GM23338 (cell line): ENCODE data around the gene KLHL25. TPM values are rescaled to one million over a fixed set of nuclear protein-coding genes. Genes with fewer than 3 reads are reported as not detected.
"Not testable (repeated sequence)": the region's sequence is repeated elsewhere in the genome, so short reads cannot be mapped to it uniquely, and the experiment has no call there.

Experiments used
- ATAC-seq: fragments of 200-7000 bp; cut with Tn5 transposase; 3 replicates; pipeline ENCODE4 v1.9.1; 2020
- DNase-seq: peaks from one replicate; pipeline ENCODE4 v3.0.0-alpha.2; 2015; ENCODE audit warnings: low spot score
- H2AFZ ChIP-seq: fragments of 200-600 bp; sonication (generic); 2 replicates; pipeline ENCODE4 v1.8.0; 2016; ENCODE audit warnings: antibody characterized with exemption, mild to moderate bottlenecking, moderate library complexity
- H3F3A ChIP-seq: fragments of 200-600 bp; sonication (generic); replicated peaks from 2 replicates; pipeline ENCODE4 v1.8.0; 2017; ENCODE audit warnings: antibody characterized with exemption, mixed run types, low read depth
- H3K27ac ChIP-seq: fragments of 200-600 bp; sonication (generic); 2 replicates; pipeline ENCODE4 v1.6.1; 2016; ENCODE audit warnings: low read depth
- H3K27me3 ChIP-seq: fragments of 200-600 bp; sonication (generic); 2 replicates; pipeline ENCODE4 v1.8.0; 2016; ENCODE audit warnings: mild to moderate bottlenecking, mixed run types, moderate library complexity; ENCODE audit not compliant: insufficient read depth
- H3K36me3 ChIP-seq: fragments of 200-600 bp; sonication (generic); 2 replicates; pipeline ENCODE4 v1.8.0; 2016; ENCODE audit warnings: mild to moderate bottlenecking; ENCODE audit not compliant: insufficient read depth
- H3K4me1 ChIP-seq: fragments of 200-600 bp; sonication (generic); 2 replicates; pipeline ENCODE4 v1.8.0; 2016; ENCODE audit warnings: mild to moderate bottlenecking, moderate library complexity; ENCODE audit not compliant: insufficient read depth
- H3K4me2 ChIP-seq: fragments of 200-600 bp; sonication (generic); 2 replicates; pipeline ENCODE4 v1.7.1; 2017; ENCODE audit warnings: mixed run types
- H3K4me3 ChIP-seq: fragments of 200-600 bp; sonication (generic); 2 replicates; pipeline ENCODE4 v1.6.1; 2016; ENCODE audit warnings: mixed run types
- H3K79me2 ChIP-seq: fragments of 200-600 bp; sonication (generic); replicated peaks from 2 replicates; pipeline ENCODE4 v1.8.0; 2017; ENCODE audit warnings: mild to moderate bottlenecking; ENCODE audit not compliant: insufficient read depth
- H3K9me2 ChIP-seq: fragments of 200-600 bp; sonication (generic); 2 replicates; pipeline ENCODE4 v1.8.0; 2017; ENCODE audit not compliant: insufficient read depth
- H4K20me1 ChIP-seq: fragments of 200-600 bp; sonication (generic); replicated peaks from 2 replicates; pipeline ENCODE4 v1.8.0; 2017; ENCODE audit warnings: mild to moderate bottlenecking; ENCODE audit not compliant: insufficient read depth
- H3K27ac Mint-ChIP-seq: 2 replicates; pipeline ENCODE4 v1.8.0; 2020; ENCODE audit warnings: inconsistent platforms, mild to moderate bottlenecking, moderate library complexity, mixed read lengths
- H3K27me3 Mint-ChIP-seq: 3 replicates; pipeline ENCODE4 v1.8.0; 2022; ENCODE audit warnings: low read depth, mild to moderate bottlenecking, moderate library complexity, mixed read lengths, inconsistent platforms; ENCODE audit not compliant: insufficient read depth, poor library complexity
- H3K36me3 Mint-ChIP-seq: 3 replicates; pipeline ENCODE4 v1.8.0; 2021; ENCODE audit warnings: low read depth, mild to moderate bottlenecking, inconsistent platforms, moderate library complexity, mixed read lengths
- H3K4me1 Mint-ChIP-seq: 3 replicates; pipeline ENCODE4 v1.8.0; 2020; ENCODE audit warnings: mild to moderate bottlenecking, inconsistent platforms, mixed read lengths
- H3K4me3 Mint-ChIP-seq: 3 replicates; pipeline ENCODE4 v1.8.0; 2021; ENCODE audit warnings: moderate library complexity, mild to moderate bottlenecking, inconsistent platforms, mixed read lengths
- H3K9me3 Mint-ChIP-seq: 3 replicates; pipeline ENCODE4 v1.8.0; 2020; ENCODE audit warnings: moderate library complexity, mild to moderate bottlenecking, inconsistent platforms, mixed read lengths
- CTCF ChIP-seq, 2 experiments: fragments of 200-600 bp in 1 of 2; sonication (generic) in 1 of 2; conservative IDR thresholded peaks; 2 replicates each; pipeline versions ENCODE4 v1.5.1 to v1.6.1; 2016 to 2017; ENCODE audit warnings: antibody characterized with exemption in 2 of 2, low read depth in 2 of 2, mild to moderate bottlenecking in 2 of 2, moderate library complexity in 1 of 2
- ETS1 ChIP-seq: IDR thresholded peaks from 2 replicates; pipeline ENCODE4 v1.6.1; 2016; ENCODE audit warnings: antibody characterized with exemption
- REST ChIP-seq: IDR thresholded peaks from one replicate; pipeline ENCODE4 v1.6.1; 2018; ENCODE audit warnings: antibody characterized with exemption; ENCODE audit not compliant: unreplicated experiment
- STAT1 ChIP-seq: IDR thresholded peaks from one replicate; pipeline ENCODE4 v1.6.1; 2016; ENCODE audit warnings: antibody characterized with exemption; ENCODE audit not compliant: unreplicated experiment
- ZNF114 ChIP-seq: fragments of 250-450 bp; sonication (Bioruptor Pico); IDR thresholded peaks from 2 replicates; pipeline ENCODE4 v1.5.0; 2020; ENCODE audit warnings: mild to moderate bottlenecking, moderate library complexity
- ZNF331 ChIP-seq: fragments of 250-450 bp; sonication (Bioruptor Pico); IDR thresholded peaks from 2 replicates; pipeline ENCODE4 v1.5.0; 2020; ENCODE audit warnings: low read depth, mild to moderate bottlenecking, moderate library complexity
- polyA plus RNA-seq: library from polyadenylated mRNA; unstranded; fragments of >200 nt; fragmentation: Nextera tagmentation; extraction: Ambion mirVana; gene quantifications from 2 replicates; pipeline ENCODE4 v1.2.1, GENCODE V29; 2016
- total RNA-seq: library from RNA; depleted of rRNA; stranded (reverse); fragments of >200 nt; shearing (Covaris generic); gene quantifications from 2 replicates; pipeline ENCODE4 v1.2.3, GENCODE V29; 2014

The KLHL25 gene
- total and polyA plus RNA-seq, 2 experiments from 2014 or later: 5.2 to 28.5 TPM

GRCh38 chr15:85796371-85796770 is 1.6 kb upstream of the KLHL25 start:
- H3K4me3 ChIP-seq, H3K36me3 Mint-ChIP-seq, H3K4me2 ChIP-seq, H3F3A ChIP-seq, H3K36me3 ChIP-seq, H3K4me3 Mint-ChIP-seq, H3K27me3 ChIP-seq, ATAC-seq, DNase-seq, H3K27ac Mint-ChIP-seq, H3K9me2 ChIP-seq, H3K9me3 Mint-ChIP-seq, H2AFZ ChIP-seq, H3K27ac ChIP-seq: not testable (repeated sequence)
- peaks cover 20% of the 10 kb centered on the region for H3K4me1 ChIP-seq
- peaks cover 12% of the 10 kb centered on the region for H4K20me1 ChIP-seq
- peaks cover 29% of the 10 kb centered on the region for H3K27me3 Mint-ChIP-seq
- peaks cover 30% of the 10 kb centered on the region for H3K79me2 ChIP-seq
- H3K4me1 Mint-ChIP-seq: peaks cover 26% of the 10 kb centered on the region

DNA sequence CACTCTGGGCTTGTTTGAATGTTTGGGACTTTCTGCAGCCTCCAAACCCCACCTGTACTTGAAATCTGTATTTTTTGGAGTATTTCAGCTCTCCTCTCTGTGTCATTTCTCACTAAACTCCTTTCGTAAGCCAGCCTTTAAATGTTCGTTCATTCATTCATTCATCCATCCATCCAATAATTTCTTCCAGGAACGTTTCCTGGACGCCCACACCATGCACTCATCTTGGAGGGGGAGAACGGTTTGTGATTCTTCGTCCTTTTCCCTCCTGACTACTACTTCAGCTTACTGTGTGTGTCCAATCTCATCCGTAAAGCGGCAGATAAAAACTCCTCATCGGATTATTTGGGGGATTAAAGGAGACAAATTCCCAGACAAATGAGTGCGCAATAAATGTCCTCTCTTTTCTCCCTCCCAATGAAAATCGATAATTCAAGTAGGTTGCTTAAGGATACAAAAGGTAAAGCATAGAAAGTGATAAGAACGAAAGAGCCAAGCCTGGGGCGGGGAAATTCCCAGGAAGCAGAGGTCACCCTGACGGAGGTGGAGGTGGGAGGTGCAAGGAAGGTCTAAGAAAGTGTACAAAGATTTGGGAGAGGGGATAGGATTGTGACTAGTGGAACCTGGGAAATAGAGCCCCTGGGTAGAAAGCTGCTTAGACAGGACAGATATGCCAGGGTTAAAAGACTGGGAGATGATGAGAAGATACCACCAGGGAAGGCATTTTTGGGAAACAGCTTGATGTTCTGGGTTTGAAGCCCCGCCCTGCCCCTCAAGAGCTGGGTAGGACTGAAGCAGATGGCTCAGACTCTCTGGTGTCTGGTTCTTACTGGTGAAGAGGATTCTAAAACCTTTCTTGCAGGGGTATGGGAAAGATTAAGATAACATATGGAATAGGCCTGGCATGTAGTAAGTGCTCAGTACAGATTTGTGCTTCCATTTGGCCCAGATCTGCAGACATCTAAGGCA is 896 bp upstream of the KLHL25 start:
- Histone ChIP-seq H3K79me2 (peaks cover 38% of the 10 kb centered on the region), H3K27ac (no peak overlapping the region), H3K4me3 (peak overlapping the region; percentile 97), H3K36me3 (no peaks in the 10 kb centered on the region), H4K20me1 (peaks cover 12% of the 10 kb centered on the region), H2AFZ (peak overlapping the region; percentile 100), H3K4me2 (peak overlapping the region; percentile 82), H3K9me2 (peaks cover 3% of the 10 kb centered on the region; the same call in 1 of the 2 replicates), H3K4me1 (peaks cover 20% of the 10 kb centered on the region), H3K27me3 (no peaks in the 10 kb centered on the region), H3F3A (no peaks in the 10 kb centered on the region)
- ATAC-seq: no peak
- no peaks in the 10 kb centered on the region for H3K9me3 Mint-ChIP-seq
- H3K27me3 Mint-ChIP-seq: peaks cover 26% of the 10 kb centered on the region
- H3K36me3 Mint-ChIP-seq: peaks cover under 1% of the 10 kb centered on the region; the same call in 2 of the 3 replicates
- DNase-seq: no peak
- H3K4me3 Mint-ChIP-seq: peak overlapping the region; percentile 81
- peaks cover 28% of the 10 kb centered on the region for H3K4me1 Mint-ChIP-seq
- no peak overlapping the region; the same call in 1 of the 2 replicates for H3K27ac Mint-ChIP-seq
- TF ChIP-seq ZNF114 (CRISPR knock-in tag) (no peak), REST (no peak), ETS1 (no peak), ZNF331 (CRISPR knock-in tag) (no peak), STAT1 (no peak), CTCF (conservative IDR thresholded peaks at IDR 0.05; ENCODE audit: low read depth in 2 of 2) (no peak)
